ENCODE results near the gene BMERB1. TPM values are rescaled to one million over a fixed set of nuclear protein-coding genes. Genes with fewer than 3 reads are reported as not detected.

The BMERB1 gene
- total RNA-seq, 2 experiments from 2014 or later = 3.1 to 3.2 TPM

DNA sequence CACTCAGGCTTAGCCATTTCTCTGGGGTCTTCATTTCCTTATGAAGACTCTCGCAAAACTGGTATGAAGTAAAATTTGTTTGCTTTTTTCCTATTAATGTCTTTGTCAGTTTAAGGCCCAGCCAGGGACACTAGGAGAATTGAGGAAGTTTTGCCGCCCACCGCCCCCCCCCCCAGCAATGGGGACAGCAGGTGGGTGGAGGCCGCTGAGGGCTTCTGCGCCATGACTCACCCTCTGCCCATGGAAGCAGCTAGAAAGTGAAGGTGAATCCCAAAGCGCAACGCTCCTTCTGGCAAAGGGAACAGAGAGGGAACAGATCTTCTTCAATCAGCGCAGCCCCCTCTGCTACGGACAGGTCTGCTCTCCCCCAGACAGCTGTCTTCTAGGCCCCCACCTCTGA, 158.8 kb downstream of the BMERB1 start:
- H3K9me3 Mint-ChIP-seq = peaks cover under 1% of the 10 kb centered on the region
- no peak overlapping the region for H3K4me3 Mint-ChIP-seq
- H3K36me3 Mint-ChIP-seq (ENCODE audit: low read depth) = peaks cover 66% of the 10 kb centered on the region
- H3K27me3 Mint-ChIP-seq = no peaks in the 10 kb centered on the region
- peak overlapping the region; percentile 77 for H3K27ac Mint-ChIP-seq
- H3K4me1 Mint-ChIP-seq = peaks cover 49% of the 10 kb centered on the region
- CTCF ChIA-PET = interaction anchor here (0.6 kb wide), 1 partner anchor 29 kb away, joined by 3 read pairs; no protein-coding TSS in a partner anchor
- POLR2A ChIA-PET = no interaction called here
- DNase-seq = no peak

DNA sequence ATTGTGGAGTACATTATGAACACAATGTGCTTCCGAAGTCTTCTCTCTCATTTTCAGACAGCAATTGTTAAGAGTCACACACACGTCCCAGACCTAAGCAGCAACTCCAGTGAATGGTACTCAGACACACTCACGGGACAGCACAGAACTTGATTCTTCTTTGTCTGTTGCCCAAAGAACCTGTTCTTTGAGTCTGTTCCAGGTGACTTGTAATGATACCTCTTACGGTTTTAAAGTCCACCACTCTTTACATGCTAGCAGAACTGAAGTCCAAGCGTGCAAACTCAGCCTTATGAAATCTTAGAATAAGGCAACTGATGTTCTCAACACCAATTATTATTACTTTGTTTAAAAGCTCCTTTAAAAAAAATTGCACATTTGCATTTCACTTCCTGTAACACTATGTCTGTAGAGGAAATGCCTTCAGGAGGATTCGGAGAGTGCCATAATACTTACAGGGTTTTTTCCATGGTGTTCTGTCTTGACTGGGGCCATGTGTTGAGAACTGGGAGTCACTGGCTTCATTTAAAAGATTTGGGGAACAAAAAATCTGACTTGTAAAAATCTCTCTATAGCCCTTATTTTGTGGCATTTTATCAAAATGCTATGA, 160.4 kb downstream of the BMERB1 start:
- CTCF ChIA-PET = no interaction called here
- DNase-seq = no peak
- Mint-ChIP-seq H3K4me3 (no peak overlapping the region), H3K4me1 (peaks cover 44% of the 10 kb centered on the region), H3K9me3 (no peaks in the 10 kb centered on the region), H3K36me3 (ENCODE audit: low read depth) (peaks cover 61% of the 10 kb centered on the region), H3K27ac (no peak overlapping the region), H3K27me3 (no peaks in the 10 kb centered on the region)
- POLR2A ChIA-PET = no interaction called here

DNA sequence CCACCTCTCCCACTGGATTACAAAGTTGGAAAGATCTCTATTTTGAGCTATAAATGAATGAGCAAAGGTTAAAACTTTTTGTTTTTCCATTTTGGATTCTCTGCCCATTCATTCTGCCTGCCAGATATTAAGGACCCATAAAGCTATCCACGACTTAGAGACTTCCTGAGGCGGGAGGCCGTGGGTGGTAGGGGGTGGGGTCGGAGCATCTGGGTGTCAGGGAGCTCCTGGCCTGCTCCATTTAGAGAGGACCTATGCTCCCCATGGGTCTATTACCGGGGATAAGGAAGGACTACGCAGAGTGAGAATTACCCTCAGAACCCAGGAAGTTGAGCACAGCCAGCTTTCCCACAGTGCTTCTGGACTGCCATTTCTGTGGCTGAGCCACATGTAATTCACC, 162.7 kb downstream of the BMERB1 start:
- Mint-ChIP-seq H3K4me1 (peaks cover 22% of the 10 kb centered on the region), H3K9me3 (no peaks in the 10 kb centered on the region), H3K27me3 (no peaks in the 10 kb centered on the region), H3K27ac (no peak overlapping the region), H3K4me3 (no peak overlapping the region), H3K36me3 (ENCODE audit: low read depth) (peaks cover 78% of the 10 kb centered on the region)
- POLR2A ChIA-PET = no interaction called here
- CTCF ChIA-PET = interaction anchor here (0.8 to 1.7 kb wide), 3 partner anchors 8 to 14 kb away, joined by 3 to 7 read pairs (median 3); no protein-coding TSS in a partner anchor
- no peak for DNase-seq

DNA sequence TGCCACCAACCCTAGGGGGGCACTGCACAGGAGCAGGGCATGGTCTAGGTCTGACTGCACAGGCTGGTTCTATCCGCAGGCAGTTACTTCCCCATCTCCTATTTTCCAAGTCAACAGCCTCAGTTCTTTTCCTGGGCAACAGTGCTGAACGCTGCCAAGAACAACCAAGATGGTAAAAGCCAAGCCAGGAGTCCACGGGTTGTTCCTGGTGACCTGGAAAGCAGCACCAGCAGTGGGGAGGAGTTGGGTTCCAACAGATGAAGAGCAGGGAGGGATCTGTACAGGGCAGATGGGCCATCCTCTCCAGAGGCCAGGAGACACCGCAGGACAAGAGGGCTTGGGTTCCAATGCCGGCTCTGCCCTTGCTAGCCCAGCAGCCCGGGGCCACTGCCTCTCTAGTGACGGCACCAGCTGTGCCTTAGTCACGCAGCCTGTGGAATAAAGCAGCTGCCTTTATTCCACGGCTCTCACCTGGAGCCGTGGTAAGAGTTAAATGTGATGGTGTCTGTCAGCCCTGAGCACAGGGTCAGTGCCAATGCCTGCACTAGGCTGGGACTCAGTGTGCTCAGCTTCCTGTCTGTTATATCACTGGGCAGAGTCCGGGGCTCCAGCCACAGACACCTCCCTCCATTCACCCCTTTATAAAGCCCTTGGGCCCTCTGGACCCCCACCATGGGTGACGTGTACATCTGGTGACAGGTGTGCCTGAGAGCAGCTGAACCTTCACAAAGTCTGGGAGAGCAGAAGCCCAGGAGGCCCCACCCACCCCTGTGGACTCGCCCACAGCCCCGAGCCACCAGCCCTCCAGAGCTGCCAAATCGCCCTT, 163.6 kb downstream of the BMERB1 start:
- H3K4me1 Mint-ChIP-seq = peaks cover 15% of the 10 kb centered on the region
- H3K27ac Mint-ChIP-seq = no peak overlapping the region
- no peaks in the 10 kb centered on the region for H3K9me3 Mint-ChIP-seq
- H3K4me3 Mint-ChIP-seq = no peak overlapping the region
- ChIA-PET POLR2A (no interaction called here), CTCF (interaction anchor here (1.0 kb wide), 1 partner anchor 13 kb away, joined by 3 read pairs; no protein-coding TSS in a partner anchor)
- DNase-seq = no peak
- no peaks in the 10 kb centered on the region for H3K27me3 Mint-ChIP-seq
- H3K36me3 Mint-ChIP-seq (ENCODE audit: low read depth) = peaks cover 82% of the 10 kb centered on the region

DNA sequence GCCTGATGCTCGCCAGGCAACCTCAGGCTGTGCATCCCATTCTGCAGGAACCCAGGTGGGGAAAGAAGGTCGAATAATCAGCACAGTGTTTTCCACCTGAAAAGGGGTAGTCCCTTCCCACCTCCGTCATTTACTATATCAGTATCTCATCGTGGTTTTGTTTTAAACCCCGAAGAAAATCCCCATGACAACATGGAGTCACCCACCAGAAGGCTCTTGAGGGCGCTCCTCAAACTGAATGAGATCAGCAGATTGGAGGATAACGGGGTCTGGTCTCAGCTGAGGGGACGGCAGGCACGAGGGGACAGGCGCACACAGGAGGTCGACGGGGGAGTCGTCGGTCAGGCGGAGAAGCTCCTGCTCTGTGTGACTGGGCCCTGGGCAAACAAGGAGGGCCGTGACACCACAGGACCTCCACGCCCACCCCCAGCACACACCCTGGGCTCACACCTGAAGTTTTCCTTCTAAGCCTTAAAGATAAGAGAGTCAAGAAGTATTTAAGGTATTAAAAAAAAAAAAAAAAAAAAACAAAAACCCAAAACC, 164.3 kb downstream of the BMERB1 start:
- ChIA-PET POLR2A (no interaction called here), CTCF (interaction anchor here (0.7 kb wide), 1 partner anchor 365 kb away, joined by 5 read pairs; no protein-coding TSS in a partner anchor)
- H3K36me3 Mint-ChIP-seq (ENCODE audit: low read depth) = peaks cover 82% of the 10 kb centered on the region
- DNase-seq = no peak
- H3K27me3 Mint-ChIP-seq = no peaks in the 10 kb centered on the region
- H3K4me1 Mint-ChIP-seq = peaks cover 11% of the 10 kb centered on the region
- H3K4me3 Mint-ChIP-seq = no peak overlapping the region
- H3K9me3 Mint-ChIP-seq = no peaks in the 10 kb centered on the region
- no peak overlapping the region for H3K27ac Mint-ChIP-seq

DNA sequence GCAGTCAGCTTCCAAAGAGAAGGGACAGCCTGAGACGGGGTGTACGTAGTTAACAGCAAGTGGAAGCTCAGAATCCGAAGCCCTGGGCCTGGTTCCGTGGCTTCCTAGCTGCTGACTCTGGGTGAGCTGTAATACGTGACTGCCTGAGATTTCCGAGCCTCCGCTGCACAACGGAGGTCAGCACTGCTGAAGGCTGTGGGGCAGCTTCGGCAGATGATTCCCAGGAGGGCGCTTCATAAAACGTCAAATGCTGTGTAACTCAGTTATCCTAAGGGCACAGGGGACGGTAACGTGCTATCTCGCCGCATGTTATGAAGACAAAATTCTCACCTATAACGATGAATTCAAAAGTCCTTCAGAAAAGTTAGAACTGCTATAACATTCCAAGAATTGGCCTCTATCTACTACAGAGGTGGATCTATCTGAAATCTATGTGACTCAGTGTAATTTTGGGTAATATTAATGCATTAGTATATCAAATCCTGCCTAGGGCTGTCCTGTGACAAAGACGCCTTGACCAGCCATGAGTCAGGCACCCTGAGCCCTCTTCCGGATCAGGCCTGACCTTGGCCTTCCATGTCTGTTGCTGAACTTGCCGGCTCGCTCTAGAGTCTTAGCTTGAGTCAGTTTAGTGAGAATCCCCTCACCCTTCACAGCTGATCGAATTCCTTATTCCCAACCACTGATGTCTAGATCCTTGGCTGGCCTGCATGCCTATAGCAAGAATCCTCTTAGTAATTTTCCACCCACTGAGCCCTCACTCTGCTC, 165.1 kb downstream of the BMERB1 start:
- no peaks in the 10 kb centered on the region for H3K27me3 Mint-ChIP-seq
- no peak overlapping the region for H3K4me3 Mint-ChIP-seq
- ChIA-PET POLR2A (no interaction called here), CTCF (interaction anchor here (0.7 to 1.2 kb wide), 2 partner anchors 8 to 364 kb away, joined by 3 to 5 read pairs; no protein-coding TSS in a partner anchor)
- peaks cover 6% of the 10 kb centered on the region for H3K4me1 Mint-ChIP-seq
- H3K27ac Mint-ChIP-seq = no peak overlapping the region
- H3K9me3 Mint-ChIP-seq = no peaks in the 10 kb centered on the region
- no peak for DNase-seq
- H3K36me3 Mint-ChIP-seq (ENCODE audit: low read depth) = peaks cover 80% of the 10 kb centered on the region

DNA sequence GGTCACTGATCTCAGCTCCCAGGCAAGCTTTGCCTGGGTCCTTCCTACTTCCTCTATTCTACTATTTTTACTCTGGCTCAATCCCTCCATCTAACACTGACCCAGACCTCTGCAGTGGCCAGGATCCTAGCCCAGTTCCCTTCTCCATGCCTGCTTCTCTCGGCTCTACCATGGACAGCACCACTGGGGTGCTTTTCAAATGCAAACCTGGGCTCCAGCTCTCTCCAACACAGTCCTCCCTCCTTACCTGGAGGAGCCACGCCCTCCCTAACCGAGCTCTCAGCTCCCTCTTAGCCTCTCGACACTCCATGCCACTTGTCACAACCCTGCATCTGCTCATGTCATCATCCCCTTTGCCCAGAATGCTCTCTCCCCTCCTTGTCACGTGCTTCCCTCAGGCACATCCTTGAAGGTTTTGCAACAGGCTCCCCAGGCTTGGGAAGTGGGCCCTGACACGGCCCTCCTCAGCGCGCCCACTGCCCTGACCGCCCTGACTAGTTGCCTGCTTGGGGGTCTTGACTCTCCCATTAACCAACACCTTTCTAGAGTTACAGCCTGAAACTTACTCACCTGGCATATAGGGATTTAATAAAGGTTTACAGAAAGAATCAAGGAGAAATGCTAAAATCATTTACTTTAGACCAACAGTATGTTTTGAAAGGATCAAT, 167.0 kb downstream of the BMERB1 start:
- no peak for DNase-seq
- Mint-ChIP-seq H3K9me3 (no peaks in the 10 kb centered on the region), H3K27me3 (no peaks in the 10 kb centered on the region), H3K27ac (peak overlapping the region; percentile 31), H3K36me3 (ENCODE audit: low read depth) (peaks cover 75% of the 10 kb centered on the region), H3K4me3 (no peak overlapping the region), H3K4me1 (no peaks in the 10 kb centered on the region)
- CTCF ChIA-PET = no interaction called here
- POLR2A ChIA-PET = no interaction called here

DNA sequence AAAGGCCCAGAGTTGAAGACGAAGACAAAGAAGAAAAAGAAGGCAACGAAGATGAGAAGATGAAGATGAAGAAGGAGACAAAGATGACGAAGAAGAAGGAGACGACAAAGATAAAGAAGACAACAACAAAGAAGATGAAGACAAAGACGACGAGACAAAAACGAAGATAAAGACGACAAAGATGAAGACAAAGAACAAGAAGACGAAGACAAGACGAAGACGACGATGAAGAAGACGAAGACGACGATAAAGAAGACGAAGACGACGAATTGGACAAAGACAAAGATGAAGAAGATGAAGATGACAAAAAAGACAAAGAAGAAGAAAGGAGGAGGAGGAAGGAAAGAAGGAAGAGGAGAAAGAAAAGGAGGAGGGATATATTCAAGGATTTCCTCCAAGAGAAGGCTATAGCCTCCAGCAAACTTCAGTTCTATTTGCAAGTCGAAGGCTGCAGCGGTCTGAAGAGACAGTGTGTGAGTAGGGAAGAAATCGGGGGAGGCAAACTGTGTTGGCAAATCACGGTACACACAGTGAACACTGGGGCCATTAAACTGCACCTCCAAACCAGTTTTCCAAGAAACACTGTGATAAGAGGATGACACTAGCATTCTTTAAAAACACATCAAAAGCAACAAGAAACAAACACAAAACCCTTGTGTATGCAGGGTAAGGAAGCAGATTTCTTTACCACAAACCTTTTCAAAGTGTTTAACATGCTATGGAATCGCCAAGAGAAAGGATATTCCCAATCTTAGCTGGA, 168.1 kb downstream of the BMERB1 start:
- ChIA-PET CTCF (no interaction called here), POLR2A (no interaction called here)
- Mint-ChIP-seq H3K4me3 (no peak overlapping the region), H3K36me3 (ENCODE audit: low read depth) (peaks cover 73% of the 10 kb centered on the region), H3K27ac (no peak overlapping the region), H3K27me3 (no peaks in the 10 kb centered on the region), H3K9me3 (no peaks in the 10 kb centered on the region), H3K4me1 (no peaks in the 10 kb centered on the region)
- no peak for DNase-seq

DNA sequence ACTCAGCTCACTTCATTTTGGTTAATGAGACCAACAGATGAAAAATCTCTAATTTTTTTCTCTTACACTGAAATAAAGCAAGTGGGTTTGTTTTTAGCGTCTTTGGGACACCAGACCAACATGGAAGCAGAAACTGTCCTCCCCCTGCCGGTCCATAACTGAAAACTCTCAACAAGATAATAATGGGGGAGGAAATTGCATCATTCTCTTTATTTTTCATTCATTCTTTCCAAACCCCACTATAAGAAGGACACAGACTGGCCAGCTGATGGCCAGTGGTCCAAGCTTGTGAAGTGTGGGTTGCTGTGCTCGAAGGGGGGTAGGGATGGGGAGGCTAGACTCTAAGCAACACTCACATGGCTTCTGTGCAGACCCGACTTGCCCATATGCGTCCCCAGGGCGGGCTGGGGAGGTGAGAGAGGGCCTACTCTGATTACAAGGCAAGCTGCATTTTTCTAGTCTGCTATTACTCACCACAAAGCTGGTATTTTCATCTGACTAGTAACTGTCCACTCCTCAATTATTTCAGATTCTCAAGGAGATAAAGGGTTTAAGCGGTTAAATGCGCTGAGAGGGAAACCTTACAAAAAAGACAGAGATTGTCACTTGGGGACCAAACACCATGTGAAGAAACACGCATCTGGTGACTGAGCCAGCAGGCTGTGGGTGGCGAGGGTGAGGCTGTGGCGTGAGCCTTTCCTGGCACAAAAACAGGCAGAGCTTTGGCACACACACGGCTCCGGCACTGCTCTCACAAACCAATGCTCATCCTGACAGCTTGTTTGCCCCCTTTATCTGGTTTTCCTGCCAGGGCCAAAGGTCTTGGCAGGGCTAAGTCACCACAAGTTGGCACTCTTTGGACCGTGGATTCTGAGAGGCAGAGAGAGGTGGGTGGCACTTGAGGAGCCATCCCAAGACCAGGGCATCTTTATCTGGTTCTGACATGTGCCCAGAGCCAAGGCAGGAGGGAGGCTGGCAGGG, 170.4 kb downstream of the BMERB1 start:
- H3K27ac Mint-ChIP-seq = no peak overlapping the region
- H3K27me3 Mint-ChIP-seq = no peaks in the 10 kb centered on the region
- POLR2A ChIA-PET = no interaction called here
- no peaks in the 10 kb centered on the region for H3K9me3 Mint-ChIP-seq
- CTCF ChIA-PET = interaction anchor here (0.7 to 1.6 kb wide), 2 partner anchors 18 kb away, joined by 3 to 4 read pairs; no protein-coding TSS in a partner anchor
- no peak overlapping the region for H3K4me3 Mint-ChIP-seq
- DNase-seq = no peak
- H3K36me3 Mint-ChIP-seq (ENCODE audit: low read depth) = peaks cover 78% of the 10 kb centered on the region
- H3K4me1 Mint-ChIP-seq = no peaks in the 10 kb centered on the region

DNA sequence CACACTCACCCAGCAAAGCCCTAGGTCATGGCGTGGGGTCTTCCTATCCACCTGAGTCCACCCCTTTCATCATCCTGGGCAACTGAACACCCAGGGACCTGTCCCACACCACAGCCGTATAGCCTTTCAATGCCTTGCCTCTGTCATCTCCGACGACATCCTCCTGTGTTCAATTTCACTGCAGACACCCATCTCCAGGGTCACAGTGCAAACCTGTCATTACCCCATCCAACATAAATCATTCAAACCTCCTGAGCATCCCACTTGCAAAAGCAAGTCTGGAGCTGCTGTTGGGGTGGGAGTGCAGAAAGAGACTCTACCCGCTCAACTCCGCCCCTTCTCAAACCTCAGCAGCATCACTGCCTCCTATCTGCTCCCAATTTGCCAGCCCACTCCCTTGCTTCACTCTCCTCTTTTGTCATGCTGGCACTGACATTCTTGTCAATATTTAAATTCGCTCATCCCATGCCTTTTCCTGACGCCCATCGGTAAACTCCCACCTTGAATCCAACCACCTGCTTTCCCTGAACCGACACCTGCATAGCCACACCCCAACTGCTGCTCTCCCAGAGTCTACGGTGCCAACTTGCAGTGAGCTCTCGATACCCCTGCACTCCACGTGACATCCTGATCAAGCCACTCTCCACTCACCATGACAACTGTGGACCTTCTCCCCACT, 171.6 kb downstream of the BMERB1 start:
- Mint-ChIP-seq H3K27ac (peak overlapping the region; percentile 5), H3K4me1 (no peaks in the 10 kb centered on the region), H3K36me3 (ENCODE audit: low read depth) (peaks cover 74% of the 10 kb centered on the region), H3K4me3 (no peak overlapping the region), H3K9me3 (no peaks in the 10 kb centered on the region), H3K27me3 (no peaks in the 10 kb centered on the region)
- no peak for DNase-seq
- CTCF ChIA-PET = interaction anchor here (0.6 to 1.6 kb wide), 2 partner anchors 19 to 65 kb away, joined by 3 read pairs; no protein-coding TSS in a partner anchor
- POLR2A ChIA-PET = no interaction called here

Data from activated CD4-positive, alpha-beta T cell treated with anti-CD3 and anti-CD28 coated beads, Interleukin-2, amount 10 ng/mL, durations not matched to agents 7 days and 5 days (primary cell).